GM23338 (cell line): ENCODE data around the gene ZBTB20. TPM values are rescaled to one million over a fixed set of nuclear protein-coding genes. Genes with fewer than 3 reads are reported as not detected.
A peak's percentile ranks its signal among the peaks of the same experiment; 100 is the strongest.

Experiments
- ATAC-seq: fragments of 200-7000 bp; cut with Tn5 transposase; 3 replicates; pipeline ENCODE4 v1.9.1; 2020
- DNase-seq: peaks from one replicate; pipeline ENCODE4 v3.0.0-alpha.2; 2015; ENCODE audit warnings: low spot score
- H2AFZ ChIP-seq: fragments of 200-600 bp; sonication (generic); 2 replicates; pipeline ENCODE4 v1.8.0; 2016; ENCODE audit warnings: antibody characterized with exemption, mild to moderate bottlenecking, moderate library complexity
- H3F3A ChIP-seq: fragments of 200-600 bp; sonication (generic); replicated peaks from 2 replicates; pipeline ENCODE4 v1.8.0; 2017; ENCODE audit warnings: antibody characterized with exemption, mixed run types, low read depth
- H3K27ac ChIP-seq: fragments of 200-600 bp; sonication (generic); 2 replicates; pipeline ENCODE4 v1.6.1; 2016; ENCODE audit warnings: low read depth
- H3K27me3 ChIP-seq: fragments of 200-600 bp; sonication (generic); 2 replicates; pipeline ENCODE4 v1.8.0; 2016; ENCODE audit warnings: mild to moderate bottlenecking, mixed run types, moderate library complexity; ENCODE audit not compliant: insufficient read depth
- H3K36me3 ChIP-seq: fragments of 200-600 bp; sonication (generic); 2 replicates; pipeline ENCODE4 v1.8.0; 2016; ENCODE audit warnings: mild to moderate bottlenecking; ENCODE audit not compliant: insufficient read depth
- H3K4me1 ChIP-seq: fragments of 200-600 bp; sonication (generic); 2 replicates; pipeline ENCODE4 v1.8.0; 2016; ENCODE audit warnings: mild to moderate bottlenecking, moderate library complexity; ENCODE audit not compliant: insufficient read depth
- H3K4me2 ChIP-seq: fragments of 200-600 bp; sonication (generic); 2 replicates; pipeline ENCODE4 v1.7.1; 2017; ENCODE audit warnings: mixed run types
- H3K4me3 ChIP-seq: fragments of 200-600 bp; sonication (generic); 2 replicates; pipeline ENCODE4 v1.6.1; 2016; ENCODE audit warnings: mixed run types
- H3K79me2 ChIP-seq: fragments of 200-600 bp; sonication (generic); replicated peaks from 2 replicates; pipeline ENCODE4 v1.8.0; 2017; ENCODE audit warnings: mild to moderate bottlenecking; ENCODE audit not compliant: insufficient read depth
- H3K9me2 ChIP-seq: fragments of 200-600 bp; sonication (generic); 2 replicates; pipeline ENCODE4 v1.8.0; 2017; ENCODE audit not compliant: insufficient read depth
- H4K20me1 ChIP-seq: fragments of 200-600 bp; sonication (generic); replicated peaks from 2 replicates; pipeline ENCODE4 v1.8.0; 2017; ENCODE audit warnings: mild to moderate bottlenecking; ENCODE audit not compliant: insufficient read depth
- H3K27ac Mint-ChIP-seq: 2 replicates; pipeline ENCODE4 v1.8.0; 2020; ENCODE audit warnings: inconsistent platforms, mild to moderate bottlenecking, moderate library complexity, mixed read lengths
- H3K27me3 Mint-ChIP-seq: 3 replicates; pipeline ENCODE4 v1.8.0; 2022; ENCODE audit warnings: low read depth, mild to moderate bottlenecking, moderate library complexity, mixed read lengths, inconsistent platforms; ENCODE audit not compliant: insufficient read depth, poor library complexity
- H3K36me3 Mint-ChIP-seq: 3 replicates; pipeline ENCODE4 v1.8.0; 2021; ENCODE audit warnings: low read depth, mild to moderate bottlenecking, inconsistent platforms, moderate library complexity, mixed read lengths
- H3K4me1 Mint-ChIP-seq: 3 replicates; pipeline ENCODE4 v1.8.0; 2020; ENCODE audit warnings: mild to moderate bottlenecking, inconsistent platforms, mixed read lengths
- H3K4me3 Mint-ChIP-seq: 3 replicates; pipeline ENCODE4 v1.8.0; 2021; ENCODE audit warnings: moderate library complexity, mild to moderate bottlenecking, inconsistent platforms, mixed read lengths
- H3K9me3 Mint-ChIP-seq: 3 replicates; pipeline ENCODE4 v1.8.0; 2020; ENCODE audit warnings: moderate library complexity, mild to moderate bottlenecking, inconsistent platforms, mixed read lengths
- EZH2 ChIP-seq: fragments of 200-600 bp; sonication (generic); IDR thresholded peaks from one replicate; pipeline ENCODE4 v1.8.0; 2017; ENCODE audit warnings: antibody characterized with exemption, mild to moderate bottlenecking, low read depth; ENCODE audit not compliant: unreplicated experiment
- EZH2phosphoT487 ChIP-seq: fragments of 200-600 bp; sonication (generic); IDR thresholded peaks from one replicate; pipeline ENCODE4 v1.8.1; 2018; ENCODE audit warnings: antibody characterized with exemption; ENCODE audit not compliant: unreplicated experiment
- JUNB ChIP-seq: IDR thresholded peaks from one replicate; pipeline ENCODE4 v1.6.1; 2016; ENCODE audit warnings: antibody characterized with exemption; ENCODE audit not compliant: unreplicated experiment
- POLR2AphosphoS5 ChIP-seq: IDR thresholded peaks from 2 replicates; pipeline ENCODE4 v1.6.1; 2016; ENCODE audit warnings: antibody characterized with exemption, low read depth
- ZNF331 ChIP-seq: fragments of 250-450 bp; sonication (Bioruptor Pico); IDR thresholded peaks from 2 replicates; pipeline ENCODE4 v1.5.0; 2020; ENCODE audit warnings: low read depth, mild to moderate bottlenecking, moderate library complexity
- polyA plus RNA-seq: library from polyadenylated mRNA; unstranded; fragments of >200 nt; fragmentation: Nextera tagmentation; extraction: Ambion mirVana; gene quantifications from 2 replicates; pipeline ENCODE4 v1.2.1, GENCODE V29; 2016
- total RNA-seq: library from RNA; depleted of rRNA; stranded (reverse); fragments of >200 nt; shearing (Covaris generic); gene quantifications from 2 replicates; pipeline ENCODE4 v1.2.3, GENCODE V29; 2014
- TF ChIP-seq, protein P1 (sequence below): fragments of 250-450 bp; sonication (Bioruptor Pico); IDR thresholded peaks from 2 replicates; pipeline ENCODE4 v1.5.0; 2020; ENCODE audit warnings: mild to moderate bottlenecking, moderate library complexity
- TF ChIP-seq, protein P2 (sequence below): IDR thresholded peaks from one replicate; pipeline ENCODE4 v1.6.1; 2018; ENCODE audit warnings: antibody characterized with exemption; ENCODE audit not compliant: unreplicated experiment

Gene ZBTB20
- total and polyA plus RNA-seq, 2 experiments from 2014 or later, result 2.0 to 3.3 TPM

DNA sequence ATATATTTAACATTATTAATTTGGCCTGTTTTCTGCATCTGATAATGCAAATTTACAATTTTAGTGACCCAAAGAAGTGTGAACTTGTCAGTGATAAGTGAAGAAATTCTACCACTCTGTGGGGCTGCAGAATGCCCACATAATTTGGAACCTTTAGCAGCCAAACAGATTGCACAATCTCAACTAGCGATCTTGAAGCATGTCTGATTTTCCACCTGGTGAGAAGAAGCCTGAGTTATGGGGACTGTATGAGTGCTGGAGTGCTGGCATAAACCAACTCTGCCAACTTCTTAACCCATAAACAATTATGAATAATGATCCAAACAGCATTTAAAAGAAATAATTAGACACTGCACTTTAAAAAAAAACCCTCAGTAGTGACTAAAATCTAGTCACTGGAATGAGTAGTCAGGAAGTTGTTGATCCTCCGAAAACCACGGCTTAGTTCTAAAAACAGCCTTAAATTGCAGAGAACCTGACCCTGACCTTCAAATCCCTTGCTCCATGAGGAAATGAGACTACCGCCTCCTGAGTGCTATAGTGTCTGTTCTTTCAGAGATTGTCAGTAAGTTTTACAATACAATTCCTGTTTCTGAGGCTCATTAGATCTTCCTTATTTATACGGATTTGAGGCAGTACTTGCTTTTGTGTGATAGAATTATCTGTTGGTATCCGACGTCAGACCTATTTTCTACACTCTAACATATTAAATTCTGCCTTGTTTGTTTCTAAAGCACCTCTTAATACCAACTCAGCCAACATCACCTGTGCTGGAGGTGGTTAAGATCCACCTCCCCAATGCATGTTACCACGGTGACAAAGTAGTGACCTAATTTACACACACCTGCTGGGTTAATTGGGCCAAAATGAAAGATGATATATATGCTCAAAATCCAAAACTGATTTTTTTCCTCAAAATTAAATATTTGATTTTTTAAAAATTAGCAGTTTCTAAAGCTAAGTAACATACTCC is 267.7 kb downstream of the ZBTB20 start:
- DNase-seq, result no peak
- H3K4me3 Mint-ChIP-seq, result no peak overlapping the region
- H3K9me3 Mint-ChIP-seq, result no peaks in the 10 kb centered on the region
- H3K4me3 ChIP-seq, result no peak overlapping the region
- 0 out of 2 replicates have a peak overlapping the region, but pooled peaks have one; percentile 24 for H3K4me2 ChIP-seq
- no peaks in the 10 kb centered on the region for H3K79me2 ChIP-seq
- H4K20me1 ChIP-seq, result no peaks in the 10 kb centered on the region
- peaks cover 21% of the 10 kb centered on the region for H3K4me1 ChIP-seq
- no peaks in the 10 kb centered on the region for H3K36me3 ChIP-seq
- ATAC-seq, result peak; percentile 41
- peaks cover 26% of the 10 kb centered on the region for H3K4me1 Mint-ChIP-seq
- H3K27me3 Mint-ChIP-seq, result no peaks in the 10 kb centered on the region
- H3K27me3 ChIP-seq, result no peaks in the 10 kb centered on the region
- H3K36me3 Mint-ChIP-seq, result no peaks in the 10 kb centered on the region
- no peak overlapping the region for H3K27ac ChIP-seq
- no peaks in the 10 kb centered on the region for H3F3A ChIP-seq
- H3K9me2 ChIP-seq, result no peaks in the 10 kb centered on the region
- H3K27ac Mint-ChIP-seq, result no peak overlapping the region; the same call in 1 of the 2 replicates
- TF ChIP-seq EZH2 (no peak), JUNB (no peak), EZH2phosphoT487 (no peak), POLR2AphosphoS5 (no peak), ZNF331 (no peak)
- TF ChIP-seq, protein P1, sequence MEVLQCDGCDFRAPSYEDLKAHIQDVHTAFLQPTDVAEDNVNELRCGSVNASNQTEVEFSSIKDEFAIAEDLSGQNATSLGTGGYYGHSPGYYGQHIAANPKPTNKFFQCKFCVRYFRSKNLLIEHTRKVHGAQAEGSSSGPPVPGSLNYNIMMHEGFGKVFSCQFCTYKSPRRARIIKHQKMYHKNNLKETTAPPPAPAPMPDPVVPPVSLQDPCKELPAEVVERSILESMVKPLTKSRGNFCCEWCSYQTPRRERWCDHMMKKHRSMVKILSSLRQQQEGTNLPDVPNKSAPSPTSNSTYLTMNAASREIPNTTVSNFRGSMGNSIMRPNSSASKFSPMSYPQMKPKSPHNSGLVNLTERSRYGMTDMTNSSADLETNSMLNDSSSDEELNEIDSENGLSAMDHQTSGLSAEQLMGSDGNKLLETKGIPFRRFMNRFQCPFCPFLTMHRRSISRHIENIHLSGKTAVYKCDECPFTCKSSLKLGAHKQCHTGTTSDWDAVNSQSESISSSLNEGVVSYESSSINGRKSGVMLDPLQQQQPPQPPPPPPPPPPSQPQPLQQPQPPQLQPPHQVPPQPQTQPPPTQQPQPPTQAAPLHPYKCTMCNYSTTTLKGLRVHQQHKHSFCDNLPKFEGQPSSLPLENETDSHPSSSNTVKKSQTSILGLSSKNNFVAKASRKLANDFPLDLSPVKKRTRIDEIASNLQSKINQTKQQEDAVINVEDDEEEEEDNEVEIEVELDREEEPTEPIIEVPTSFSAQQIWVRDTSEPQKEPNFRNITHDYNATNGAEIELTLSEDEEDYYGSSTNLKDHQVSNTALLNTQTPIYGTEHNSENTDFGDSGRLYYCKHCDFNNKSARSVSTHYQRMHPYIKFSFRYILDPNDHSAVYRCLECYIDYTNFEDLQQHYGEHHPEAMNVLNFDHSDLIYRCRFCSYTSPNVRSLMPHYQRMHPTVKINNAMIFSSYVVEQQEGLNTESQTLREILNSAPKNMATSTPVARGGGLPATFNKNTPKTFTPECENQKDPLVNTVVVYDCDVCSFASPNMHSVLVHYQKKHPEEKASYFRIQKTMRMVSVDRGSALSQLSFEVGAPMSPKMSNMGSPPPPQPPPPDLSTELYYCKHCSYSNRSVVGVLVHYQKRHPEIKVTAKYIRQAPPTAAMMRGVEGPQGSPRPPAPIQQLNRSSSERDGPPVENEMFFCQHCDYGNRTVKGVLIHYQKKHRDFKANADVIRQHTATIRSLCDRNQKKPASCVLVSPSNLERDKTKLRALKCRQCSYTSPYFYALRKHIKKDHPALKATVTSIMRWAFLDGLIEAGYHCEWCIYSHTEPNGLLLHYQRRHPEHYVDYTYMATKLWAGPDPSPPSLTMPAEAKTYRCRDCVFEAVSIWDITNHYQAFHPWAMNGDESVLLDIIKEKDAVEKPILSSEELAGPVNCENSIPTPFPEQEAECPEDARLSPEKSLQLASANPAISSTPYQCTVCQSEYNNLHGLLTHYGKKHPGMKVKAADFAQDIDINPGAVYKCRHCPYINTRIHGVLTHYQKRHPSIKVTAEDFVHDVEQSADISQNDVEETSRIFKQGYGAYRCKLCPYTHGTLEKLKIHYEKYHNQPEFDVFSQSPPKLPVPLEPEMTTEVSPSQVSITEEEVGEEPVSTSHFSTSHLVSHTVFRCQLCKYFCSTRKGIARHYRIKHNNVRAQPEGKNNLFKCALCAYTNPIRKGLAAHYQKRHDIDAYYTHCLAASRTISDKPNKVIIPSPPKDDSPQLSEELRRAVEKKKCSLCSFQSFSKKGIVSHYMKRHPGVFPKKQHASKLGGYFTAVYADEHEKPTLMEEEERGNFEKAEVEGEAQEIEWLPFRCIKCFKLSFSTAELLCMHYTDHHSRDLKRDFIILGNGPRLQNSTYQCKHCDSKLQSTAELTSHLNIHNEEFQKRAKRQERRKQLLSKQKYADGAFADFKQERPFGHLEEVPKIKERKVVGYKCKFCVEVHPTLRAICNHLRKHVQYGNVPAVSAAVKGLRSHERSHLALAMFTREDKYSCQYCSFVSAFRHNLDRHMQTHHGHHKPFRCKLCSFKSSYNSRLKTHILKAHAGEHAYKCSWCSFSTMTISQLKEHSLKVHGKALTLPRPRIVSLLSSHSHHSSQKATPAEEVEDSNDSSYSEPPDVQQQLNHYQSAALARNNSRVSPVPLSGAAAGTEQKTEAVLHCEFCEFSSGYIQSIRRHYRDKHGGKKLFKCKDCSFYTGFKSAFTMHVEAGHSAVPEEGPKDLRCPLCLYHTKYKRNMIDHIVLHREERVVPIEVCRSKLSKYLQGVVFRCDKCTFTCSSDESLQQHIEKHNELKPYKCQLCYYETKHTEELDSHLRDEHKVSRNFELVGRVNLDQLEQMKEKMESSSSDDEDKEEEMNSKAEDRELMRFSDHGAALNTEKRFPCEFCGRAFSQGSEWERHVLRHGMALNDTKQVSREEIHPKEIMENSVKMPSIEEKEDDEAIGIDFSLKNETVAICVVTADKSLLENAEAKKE (CRISPR knock-in tag), result no peak
- TF ChIP-seq, protein P2, sequence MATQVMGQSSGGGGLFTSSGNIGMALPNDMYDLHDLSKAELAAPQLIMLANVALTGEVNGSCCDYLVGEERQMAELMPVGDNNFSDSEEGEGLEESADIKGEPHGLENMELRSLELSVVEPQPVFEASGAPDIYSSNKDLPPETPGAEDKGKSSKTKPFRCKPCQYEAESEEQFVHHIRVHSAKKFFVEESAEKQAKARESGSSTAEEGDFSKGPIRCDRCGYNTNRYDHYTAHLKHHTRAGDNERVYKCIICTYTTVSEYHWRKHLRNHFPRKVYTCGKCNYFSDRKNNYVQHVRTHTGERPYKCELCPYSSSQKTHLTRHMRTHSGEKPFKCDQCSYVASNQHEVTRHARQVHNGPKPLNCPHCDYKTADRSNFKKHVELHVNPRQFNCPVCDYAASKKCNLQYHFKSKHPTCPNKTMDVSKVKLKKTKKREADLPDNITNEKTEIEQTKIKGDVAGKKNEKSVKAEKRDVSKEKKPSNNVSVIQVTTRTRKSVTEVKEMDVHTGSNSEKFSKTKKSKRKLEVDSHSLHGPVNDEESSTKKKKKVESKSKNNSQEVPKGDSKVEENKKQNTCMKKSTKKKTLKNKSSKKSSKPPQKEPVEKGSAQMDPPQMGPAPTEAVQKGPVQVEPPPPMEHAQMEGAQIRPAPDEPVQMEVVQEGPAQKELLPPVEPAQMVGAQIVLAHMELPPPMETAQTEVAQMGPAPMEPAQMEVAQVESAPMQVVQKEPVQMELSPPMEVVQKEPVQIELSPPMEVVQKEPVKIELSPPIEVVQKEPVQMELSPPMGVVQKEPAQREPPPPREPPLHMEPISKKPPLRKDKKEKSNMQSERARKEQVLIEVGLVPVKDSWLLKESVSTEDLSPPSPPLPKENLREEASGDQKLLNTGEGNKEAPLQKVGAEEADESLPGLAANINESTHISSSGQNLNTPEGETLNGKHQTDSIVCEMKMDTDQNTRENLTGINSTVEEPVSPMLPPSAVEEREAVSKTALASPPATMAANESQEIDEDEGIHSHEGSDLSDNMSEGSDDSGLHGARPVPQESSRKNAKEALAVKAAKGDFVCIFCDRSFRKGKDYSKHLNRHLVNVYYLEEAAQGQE, result no peak
- no peak overlapping the region for H2AFZ ChIP-seq
